Stimulated activated effector memory CD8-positive, alpha-beta T cell treated with anti-CD3 and anti-CD28 coated beads, Interleukin-12 subunit alpha, Interleukin-12 subunit beta, amount 100 ng/mL, for 72 hours (primary cell): Measurements from ENCODE around the gene VAC14.

ENCODE experiments used
- ATAC-seq: fragments of 150-1000 bp; cut with Tn5 transposase; 2 replicates; pipeline ENCODE4 v1.10.0; 2021
- DNase-seq, 2 donors: peaks; one replicate each; pipeline ENCODE4 v3.0.0; 2021 to 2022; ENCODE audit warnings: low spot score in 2 of 2
- H3K27ac Mint-ChIP-seq: one replicate; pipeline ENCODE4 v1.8.0; 2022; ENCODE audit warnings: mild to moderate bottlenecking, mixed read lengths
- H3K36me3 Mint-ChIP-seq: one replicate; pipeline ENCODE4 v1.8.0; 2022; ENCODE audit warnings: mild to moderate bottlenecking, mixed read lengths
- H3K4me1 Mint-ChIP-seq: one replicate; pipeline ENCODE4 v1.8.0; 2022; ENCODE audit warnings: mixed read lengths
- H3K4me3 Mint-ChIP-seq: one replicate; pipeline ENCODE4 v1.8.0; 2022; ENCODE audit warnings: mild to moderate bottlenecking, mixed read lengths
- H3K9me3 Mint-ChIP-seq: one replicate; pipeline ENCODE4 v1.8.0; 2022; ENCODE audit warnings: mixed read lengths

Gene VAC14

DNA sequence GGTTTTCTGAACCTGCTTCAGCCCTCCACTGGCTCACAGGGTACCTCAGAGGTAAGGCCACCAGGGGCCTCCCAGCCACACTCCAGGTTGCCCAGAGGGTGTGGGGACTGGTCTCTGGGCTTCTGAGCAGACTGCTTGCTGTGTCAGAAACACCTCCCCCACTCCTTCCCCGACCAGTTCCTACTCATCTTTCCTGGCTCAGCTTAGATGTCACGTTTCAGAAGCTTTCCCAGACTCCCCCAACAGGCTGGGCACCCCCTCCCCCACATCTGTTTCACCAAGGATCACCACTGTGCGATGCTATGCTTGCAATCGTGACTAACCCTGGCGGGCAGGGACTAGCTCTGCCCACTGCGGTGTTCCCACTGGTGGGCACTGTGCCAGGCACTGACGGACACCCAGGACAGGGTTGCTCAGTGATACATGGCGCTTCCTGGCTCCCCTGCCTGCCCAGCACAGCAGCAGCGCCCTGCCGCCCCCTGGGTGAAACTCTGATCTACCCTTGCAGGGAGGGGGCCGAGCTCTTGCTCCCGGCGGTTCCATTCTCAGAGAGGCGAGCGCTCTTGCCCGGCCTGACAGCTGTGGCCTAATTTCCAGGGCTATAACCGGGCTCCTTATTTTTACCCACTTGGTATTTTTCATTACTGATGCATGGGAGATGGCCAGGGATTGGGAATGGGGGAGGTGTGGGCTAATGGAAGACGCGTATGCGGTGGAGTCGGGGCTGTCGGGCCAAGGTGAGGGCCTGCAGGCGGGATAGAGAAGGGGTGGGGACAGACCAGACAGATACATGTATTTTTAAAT is 85.7 kb downstream of the VAC14 start:
- Mint-ChIP-seq H3K4me3 (no peak overlapping the region), H3K27ac (peak overlapping the region; percentile 32), H3K36me3 (peaks cover 1% of the 10 kb centered on the region), H3K4me1 (peaks cover 5% of the 10 kb centered on the region), H3K9me3 (no peaks in the 10 kb centered on the region)
- ATAC-seq (no peak), DNase-seq (no peak)

DNA sequence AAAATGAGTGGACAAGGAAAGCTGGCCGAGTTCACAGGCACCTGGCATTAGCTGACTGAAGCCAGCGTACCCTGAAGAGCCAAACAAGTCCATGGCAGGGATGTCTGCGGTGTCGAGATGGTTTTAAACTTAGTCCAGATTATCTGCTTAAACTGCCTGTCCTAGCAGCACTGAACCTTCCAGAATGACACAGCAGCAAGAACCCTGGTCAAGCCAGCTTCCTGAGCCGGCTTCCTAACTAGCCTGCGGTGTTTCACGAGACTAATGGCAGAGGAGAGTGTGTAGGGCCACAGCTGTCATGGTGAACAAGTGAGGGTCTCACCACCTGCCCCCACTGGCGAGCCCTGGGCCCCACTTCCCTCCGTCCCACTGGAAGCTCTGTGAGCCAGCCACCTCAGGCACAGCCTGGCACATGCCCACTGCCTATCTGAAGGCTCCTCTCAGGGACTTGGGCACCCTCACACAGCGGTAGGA is 86.3 kb downstream of the VAC14 start:
- H3K36me3 Mint-ChIP-seq = no peaks in the 10 kb centered on the region
- ATAC-seq (no peak), DNase-seq (no peak)
- H3K27ac Mint-ChIP-seq = peak overlapping the region; percentile 50
- H3K9me3 Mint-ChIP-seq = no peaks in the 10 kb centered on the region
- H3K4me1 Mint-ChIP-seq = peaks cover 5% of the 10 kb centered on the region
- no peak overlapping the region for H3K4me3 Mint-ChIP-seq

DNA sequence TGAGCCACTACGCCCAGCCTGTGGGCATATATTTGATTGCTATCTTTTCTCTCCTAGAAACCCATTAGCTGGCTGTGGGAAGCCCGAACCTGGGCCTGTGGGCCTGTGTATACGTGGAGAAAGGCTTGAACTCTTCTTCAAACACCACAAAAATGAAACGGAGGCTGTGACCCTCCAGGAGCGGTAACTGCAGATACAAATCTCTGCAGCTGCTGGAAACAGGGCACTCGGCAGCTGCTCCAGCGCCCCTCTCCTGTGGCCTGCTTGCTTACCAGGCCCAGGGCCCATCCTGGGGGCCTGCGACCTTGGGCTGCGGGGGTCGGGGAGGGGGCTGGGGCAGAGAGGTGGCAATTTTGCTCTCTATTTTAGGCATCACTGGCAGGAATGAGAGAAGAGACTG is 87.1 kb downstream of the VAC14 start:
- Mint-ChIP-seq H3K36me3 (no peaks in the 10 kb centered on the region), H3K4me1 (peaks cover 5% of the 10 kb centered on the region), H3K9me3 (no peaks in the 10 kb centered on the region), H3K4me3 (no peak overlapping the region), H3K27ac (peak overlapping the region; percentile 50)
- DNase-seq (no peak), ATAC-seq (no peak)

DNA sequence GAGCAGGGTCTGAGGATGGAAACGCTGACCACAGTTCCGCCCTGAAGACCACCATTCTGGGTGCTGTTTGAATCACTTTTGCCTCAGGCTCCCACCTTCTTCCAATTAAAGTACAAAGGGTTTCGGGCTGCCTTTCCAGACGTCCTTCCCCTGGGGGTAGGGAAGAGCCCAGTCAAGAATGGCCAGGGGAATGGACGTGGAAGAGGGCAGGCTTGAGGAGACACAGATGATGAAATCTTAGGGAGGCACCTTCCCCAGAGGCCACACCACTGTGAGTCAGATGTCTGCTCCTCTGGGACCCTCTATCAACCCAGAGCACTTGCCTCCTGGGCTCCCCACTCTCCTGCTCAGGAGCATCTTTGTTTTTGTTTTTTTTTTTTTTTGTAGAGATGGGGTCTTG is 87.6 kb downstream of the VAC14 start:
- Mint-ChIP-seq H3K9me3 (no peaks in the 10 kb centered on the region), H3K36me3 (no peaks in the 10 kb centered on the region), H3K27ac (peak overlapping the region; percentile 50), H3K4me3 (no peak overlapping the region), H3K4me1 (peaks cover 5% of the 10 kb centered on the region)
- DNase-seq (no peak), ATAC-seq (no peak)

GRCh38 chr16:70712942-70713341 is 88.0 kb downstream of the VAC14 start:
- no peak for DNase-seq
- Mint-ChIP-seq H3K9me3 (no peaks in the 10 kb centered on the region), H3K4me3 (no peak overlapping the region), H3K36me3 (peaks cover 1% of the 10 kb centered on the region), H3K4me1 (peaks cover 5% of the 10 kb centered on the region), H3K27ac (no peak overlapping the region)
- ATAC-seq = no peak

GRCh38 chr16:70712359-70712758 is 88.6 kb downstream of the VAC14 start:
- H3K36me3 Mint-ChIP-seq = peaks cover 7% of the 10 kb centered on the region
- ATAC-seq (no peak), DNase-seq (no peak)
- peaks cover 5% of the 10 kb centered on the region for H3K4me1 Mint-ChIP-seq
- H3K27ac Mint-ChIP-seq = no peak overlapping the region
- H3K4me3 Mint-ChIP-seq = no peak overlapping the region
- H3K9me3 Mint-ChIP-seq = no peaks in the 10 kb centered on the region

GRCh38 chr16:70711211-70712031 is 89.5 kb downstream of the VAC14 start:
- peaks cover 5% of the 10 kb centered on the region for H3K4me1 Mint-ChIP-seq
- no peaks in the 10 kb centered on the region for H3K9me3 Mint-ChIP-seq
- H3K36me3 Mint-ChIP-seq = peaks cover 7% of the 10 kb centered on the region
- no peak for ATAC-seq
- H3K4me3 Mint-ChIP-seq = no peak overlapping the region
- H3K27ac Mint-ChIP-seq = peak overlapping the region; percentile 78
- no peak for DNase-seq

DNA sequence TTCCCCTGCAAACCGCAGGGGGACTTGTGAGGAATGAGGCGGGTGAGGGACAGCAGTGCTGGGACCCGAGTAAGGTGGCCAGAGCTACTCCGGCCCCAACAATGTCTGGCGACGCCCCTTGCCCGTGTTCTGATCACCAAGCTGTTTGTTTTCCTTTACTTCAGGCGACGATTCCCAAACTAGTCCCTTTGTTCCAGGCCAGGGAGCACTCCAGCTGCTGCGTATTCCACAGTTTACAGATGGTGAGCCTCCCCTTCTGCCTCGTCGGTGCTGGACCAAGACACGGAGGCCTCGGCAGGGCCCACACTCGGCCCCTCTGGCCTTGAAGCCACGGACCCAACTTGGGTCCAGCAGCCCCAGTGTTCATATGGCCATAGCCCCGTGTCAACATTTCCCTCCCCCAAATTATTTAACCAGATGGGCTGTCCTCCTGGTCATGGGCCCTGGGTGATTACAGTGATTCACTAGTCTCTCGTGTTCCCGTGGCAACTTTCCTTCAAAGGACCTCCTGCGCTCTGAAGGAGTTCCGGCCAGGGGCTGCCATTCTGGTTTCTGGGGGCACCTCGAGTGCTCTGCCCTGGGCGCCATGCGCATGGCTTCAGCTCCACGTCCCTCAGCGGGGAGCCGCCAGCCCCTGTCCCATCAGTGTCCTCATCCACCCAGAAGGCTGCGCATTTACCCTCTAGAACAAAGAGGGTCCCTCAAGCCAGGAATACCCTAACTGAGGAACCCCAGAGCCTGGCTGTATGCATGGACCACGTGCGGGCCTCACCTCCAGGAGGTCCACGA is 90.3 kb downstream of the VAC14 start:
- H3K9me3 Mint-ChIP-seq = no peaks in the 10 kb centered on the region
- H3K27ac Mint-ChIP-seq = no peak overlapping the region
- H3K4me1 Mint-ChIP-seq = peaks cover 5% of the 10 kb centered on the region
- ATAC-seq (no peak), DNase-seq (no peak)
- no peak overlapping the region for H3K4me3 Mint-ChIP-seq
- H3K36me3 Mint-ChIP-seq = peaks cover 7% of the 10 kb centered on the region

DNA sequence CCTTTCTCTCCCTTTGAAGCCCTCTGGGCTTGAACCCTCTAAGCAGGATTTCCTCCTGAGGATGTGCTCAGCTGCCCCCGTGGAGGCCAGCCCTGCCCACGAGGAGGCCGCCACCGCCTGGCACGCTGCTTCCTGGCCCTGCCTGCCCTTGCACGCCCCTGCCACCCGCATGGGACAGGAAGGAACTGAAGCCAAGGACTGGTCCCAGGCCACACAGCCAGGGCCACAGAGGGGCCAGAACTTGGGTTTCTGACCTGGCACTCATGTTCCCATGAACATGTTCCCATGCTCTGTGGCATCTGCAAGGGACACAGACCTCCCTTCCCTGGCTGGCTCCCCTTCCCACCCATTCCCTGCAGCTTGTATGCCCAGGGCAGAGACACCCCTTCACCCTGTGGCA is 91.0 kb downstream of the VAC14 start:
- ATAC-seq = no peak
- H3K9me3 Mint-ChIP-seq = no peaks in the 10 kb centered on the region
- peaks cover 5% of the 10 kb centered on the region for H3K4me1 Mint-ChIP-seq
- no peak overlapping the region for H3K4me3 Mint-ChIP-seq
- peaks cover 7% of the 10 kb centered on the region for H3K36me3 Mint-ChIP-seq
- no peak overlapping the region for H3K27ac Mint-ChIP-seq
- no peak for DNase-seq

GRCh38 chr16:70709457-70709856 is 91.5 kb downstream of the VAC14 start:
- H3K4me1 Mint-ChIP-seq = peaks cover 5% of the 10 kb centered on the region
- no peaks in the 10 kb centered on the region for H3K9me3 Mint-ChIP-seq
- H3K36me3 Mint-ChIP-seq = peaks cover 7% of the 10 kb centered on the region
- DNase-seq (no peak), ATAC-seq (no peak)
- H3K27ac Mint-ChIP-seq = peak overlapping the region; percentile 37
- H3K4me3 Mint-ChIP-seq = no peak overlapping the region

DNA sequence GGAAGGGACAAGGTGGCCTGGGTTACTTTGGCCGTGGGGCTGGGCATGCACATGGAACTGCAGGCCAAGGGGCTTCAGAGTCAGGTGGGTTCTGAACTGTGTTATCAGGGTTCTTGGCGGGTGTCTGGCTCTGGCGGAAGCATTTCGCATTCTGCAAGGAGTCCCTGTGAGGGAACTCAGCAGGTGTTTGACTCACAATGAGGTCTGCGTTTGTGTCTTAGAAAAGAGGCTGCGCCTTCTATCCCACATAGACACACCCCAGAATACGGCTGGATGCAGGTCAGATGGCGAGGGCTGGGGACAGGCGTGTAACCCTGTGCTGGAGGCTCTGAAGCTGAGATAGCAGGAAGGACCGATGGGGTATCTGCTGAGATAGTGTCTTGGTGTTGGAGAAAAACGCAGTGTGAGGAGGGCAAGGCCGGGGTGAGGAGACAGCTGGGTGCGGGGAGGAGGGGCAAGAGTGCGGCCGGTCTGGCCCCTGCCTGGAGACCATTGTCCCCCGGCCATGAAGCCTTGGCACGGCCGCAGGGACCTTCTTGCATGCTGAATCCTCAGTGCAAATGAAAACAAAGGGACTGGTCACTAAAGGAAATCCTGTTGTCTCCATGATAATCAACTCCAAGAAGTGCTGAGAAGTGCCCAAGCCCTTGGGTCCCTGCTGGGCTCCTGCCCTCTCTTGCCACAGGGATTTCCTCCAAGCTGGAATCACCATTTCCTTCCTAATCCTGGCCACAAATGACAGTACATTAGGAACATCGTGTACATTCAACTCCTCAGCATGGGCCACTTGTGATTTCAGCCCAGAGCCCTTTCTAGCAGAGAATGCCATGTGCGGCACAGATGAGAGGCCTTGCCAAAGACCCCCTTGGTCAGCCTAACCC is 92.4 kb downstream of the VAC14 start:
- no peak for DNase-seq
- Mint-ChIP-seq H3K27ac (peak overlapping the region; percentile 40), H3K4me3 (no peak overlapping the region), H3K36me3 (peaks cover 7% of the 10 kb centered on the region), H3K4me1 (peaks cover 5% of the 10 kb centered on the region), H3K9me3 (no peaks in the 10 kb centered on the region)
- no peak for ATAC-seq

DNA sequence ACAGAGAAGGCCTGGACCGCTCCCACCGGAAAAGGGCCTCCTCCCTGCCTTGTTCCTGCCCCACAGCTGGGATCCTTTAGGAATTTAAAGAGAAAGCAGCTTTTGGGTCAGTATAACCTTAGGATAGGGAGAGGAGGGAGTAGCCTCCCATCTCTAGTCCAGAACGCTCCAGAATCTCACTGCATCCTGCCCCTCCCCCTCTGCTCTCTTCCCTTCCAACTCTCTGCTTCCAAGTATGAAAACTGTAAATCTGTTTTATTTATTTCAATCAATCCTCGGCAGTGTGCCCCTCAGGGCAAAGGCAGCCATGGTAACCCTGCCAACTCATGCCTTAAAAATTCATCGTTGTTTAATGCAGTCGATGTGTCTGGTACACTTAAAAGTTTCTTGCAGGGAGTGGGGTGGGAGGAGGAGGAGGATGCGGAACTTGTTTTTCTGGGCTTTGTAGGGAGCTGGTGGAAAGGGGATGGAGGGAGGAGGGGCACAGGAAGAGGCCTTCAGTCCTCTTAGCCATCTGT is 94.0 kb downstream of the VAC14 start:
- no peak overlapping the region for H3K4me3 Mint-ChIP-seq
- DNase-seq (no peak), ATAC-seq (no peak)
- H3K27ac Mint-ChIP-seq = peak overlapping the region; percentile 69
- H3K9me3 Mint-ChIP-seq = no peaks in the 10 kb centered on the region
- H3K36me3 Mint-ChIP-seq = peaks cover 14% of the 10 kb centered on the region
- peaks cover 5% of the 10 kb centered on the region for H3K4me1 Mint-ChIP-seq

DNA sequence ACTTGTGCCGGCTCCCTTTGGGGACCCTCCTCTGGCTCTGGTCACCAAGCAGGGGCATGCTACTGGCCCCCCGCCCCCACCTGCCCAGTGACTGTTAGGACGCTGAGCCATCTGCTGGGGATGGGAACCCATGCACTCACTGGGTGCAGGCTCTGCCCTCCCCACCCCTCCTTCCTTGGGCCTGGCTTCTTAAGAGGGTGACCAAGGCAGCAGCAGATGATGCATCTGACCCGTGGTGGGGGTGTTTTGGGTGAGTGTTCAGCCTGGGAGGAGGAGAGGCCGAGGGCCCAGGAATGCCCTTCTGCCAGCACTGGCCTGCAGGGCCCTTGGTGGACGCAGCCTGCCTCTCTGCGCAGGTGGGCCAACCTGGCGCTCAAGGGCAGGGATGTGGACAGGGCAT is 95.9 kb downstream of the VAC14 start:
- no peak overlapping the region for H3K27ac Mint-ChIP-seq
- H3K9me3 Mint-ChIP-seq = no peaks in the 10 kb centered on the region
- H3K4me1 Mint-ChIP-seq = peaks cover 6% of the 10 kb centered on the region
- ATAC-seq = no peak
- DNase-seq = no peak
- peaks cover 15% of the 10 kb centered on the region for H3K36me3 Mint-ChIP-seq
- H3K4me3 Mint-ChIP-seq = no peak overlapping the region

- no peaks in the 10 kb centered on the region for H3K9me3 Mint-ChIP-seq
- H3K27ac Mint-ChIP-seq = peak overlapping the region; percentile 56
- H3K4me1 Mint-ChIP-seq = peaks cover 6% of the 10 kb centered on the region
- no peak for DNase-seq
- peaks cover 15% of the 10 kb centered on the region for H3K36me3 Mint-ChIP-seq
- no peak for ATAC-seq
- H3K4me3 Mint-ChIP-seq = no peak overlapping the region
These were observed 96.4 kb downstream of the VAC14 start for GRCh38 chr16:70704586-70704985.
